HepG2 (cell line): ENCODE results near the gene ZDHHC14. TPM values are rescaled to one million over a fixed set of nuclear protein-coding genes. Genes with fewer than 3 reads are reported as not detected.

Experiments
- ATAC-seq: fragments of 200-7000 bp; cut with Tn5 transposase; 3 replicates; pipeline ENCODE4 v1.9.1; 2020; ENCODE audit warnings: mild to moderate bottlenecking, moderate library complexity
- BruUV-seq: library from RNA; stranded (reverse); fragments of 400-500 nt; replicated peaks from 2 replicates; lab custom pipeline; 2021; lab: Mats Ljungman, UMichigan
- CTCF ChIA-PET: fragments of 300-600 bp; formaldehyde crosslinking; extraction: SDS; loops from one replicate; lab custom pipeline; 2021; ENCODE audit warnings: low total read pairs, inconsistent platforms, low intra/inter-chr PET ratio; lab: Yijun Ruan, JAX
- POLR2A ChIA-PET: fragments of 350-600 bp; sonication (Branson Sonifier 250); formaldehyde crosslinking; loops from one replicate; lab custom pipeline; 2020; ENCODE audit warnings: antibody characterized with exemption, inconsistent platforms; lab: Yijun Ruan, JAX
- DNase-seq: peaks from one replicate; pipeline ENCODE4 v3.0.0-alpha.2; 2015; ENCODE audit warnings: low spot score
- FAIRE-seq: peaks from 3 replicates; lab custom pipeline; 2011; peaks lifted over from hg19 to GRCh38; lab: Jason Lieb, UNC
- H2AFZ ChIP-seq: one replicate; pipeline ENCODE4 v1.6.1; 2011; ENCODE audit warnings: low read length, inconsistent platforms
- H3K27ac ChIP-seq: fragments of 300-600 bp; 3 replicates; pipeline ENCODE4 v1.8.0; 2011; ENCODE audit warnings: mixed run types, mild to moderate bottlenecking, mixed read lengths, low read length, inconsistent platforms; ENCODE audit not compliant: insufficient read depth; ENCODE audit errors: extremely low read length
- H3K27me3 ChIP-seq, 2 experiments: fragments of 200-600 bp in 1 of 2; 2 replicates in 1 of 2; 3 replicates in 1 of 2; pipeline versions ENCODE4 v1.6.0 to v1.8.0; 2011; ENCODE audit warnings: low read length in 2 of 2, mild to moderate bottlenecking in 2 of 2, moderate library complexity in 2 of 2, inconsistent platforms in 1 of 2; ENCODE audit not compliant: insufficient read depth in 2 of 2, control insufficient read depth in 1 of 2
- H3K36me3 ChIP-seq, 2 experiments: fragments of 200-600 bp in 1 of 2; replicated peaks in 1 of 2; 2 replicates in 1 of 2; 3 replicates in 1 of 2; pipeline versions ENCODE4 v1.5.1 to v1.8.0; 2011; ENCODE audit warnings: low read length in 2 of 2, inconsistent platforms in 1 of 2; ENCODE audit not compliant: insufficient read depth in 2 of 2, control insufficient read depth in 1 of 2
- H3K4me1 ChIP-seq: 2 replicates; pipeline ENCODE4 v1.5.1; 2012; ENCODE audit warnings: low read length, inconsistent platforms; ENCODE audit not compliant: insufficient read depth
- H3K4me2 ChIP-seq: 2 replicates; pipeline ENCODE4 v1.6.0; 2011; ENCODE audit warnings: low read depth, low read length, inconsistent platforms
- H3K4me3 ChIP-seq, 3 experiments: fragments of 200-600 bp in 1 of 3; sonication (generic), shearing (Covaris generic) in 1 of 3; replicated peaks in 1 of 3; 2 replicates each; pipeline ENCODE4 v1.5.1; 2011 to 2016; ENCODE audit warnings: low read length in 3 of 3, inconsistent platforms in 2 of 3, low read depth in 2 of 3, mild to moderate bottlenecking in 2 of 3, control low read depth in 1 of 3, mixed read lengths in 1 of 3; ENCODE audit not compliant: insufficient read depth in 1 of 3
- H3K79me2 ChIP-seq: one replicate; pipeline ENCODE4 v1.6.1; 2011; ENCODE audit warnings: low read length, inconsistent platforms; ENCODE audit not compliant: insufficient read depth
- H3K9ac ChIP-seq: 2 replicates; pipeline ENCODE4 v1.6.0; 2011; ENCODE audit warnings: mild to moderate bottlenecking, low read depth, low read length, inconsistent platforms; ENCODE audit not compliant: insufficient read depth
- H3K9me3 ChIP-seq: 2 replicates; pipeline ENCODE4 v1.5.1; 2012; ENCODE audit warnings: mild to moderate bottlenecking, low read length
- H4K20me1 ChIP-seq: 2 replicates; pipeline ENCODE4 v1.6.0; 2011; ENCODE audit warnings: inconsistent platforms, mild to moderate bottlenecking, low read length, moderate library complexity; ENCODE audit not compliant: insufficient read depth
- HNRNPH1 ChIP-seq: fragments of 200-400 bp; formaldehyde crosslinking; optimal IDR thresholded peaks from 2 replicates; pipeline ENCODE3; 2017; ENCODE audit warnings: mild to moderate bottlenecking, low read depth, low read length
- IKZF1 ChIP-seq: fragments of 450-650 bp; IDR thresholded peaks from 2 replicates; pipeline ENCODE4 v1.7.1; 2016
- JUN ChIP-seq: sonication (generic); formaldehyde crosslinking; IDR thresholded peaks from 2 replicates; pipeline ENCODE4 v1.4.0; 2020; ENCODE audit warnings: mild to moderate bottlenecking, missing genetic modification reagents
- RBM39 ChIP-seq: fragments of 200-400 bp; formaldehyde crosslinking; IDR thresholded peaks from one replicate; pipeline ENCODE4 v1.6.1; 2018; ENCODE audit warnings: antibody characterized with exemption, mild to moderate bottlenecking, low read depth, low read length; ENCODE audit not compliant: poor library complexity, severe bottlenecking
- SKI ChIP-seq: fragments of 450-650 bp; IDR thresholded peaks from one replicate; pipeline ENCODE4 v1.6.1; 2018; ENCODE audit warnings: mild to moderate bottlenecking; ENCODE audit not compliant: partially characterized antibody
- TOPORS ChIP-seq: sonication (generic); formaldehyde crosslinking; IDR thresholded peaks from 2 replicates; pipeline ENCODE4 v1.8.0; 2023; ENCODE audit warnings: mild to moderate bottlenecking, missing genetic modification reagents
- ZNF451 ChIP-seq: sonication (generic); formaldehyde crosslinking; IDR thresholded peaks from 2 replicates; pipeline ENCODE4 v1.5.0; 2020; ENCODE audit warnings: mild to moderate bottlenecking, missing genetic modification reagents
- ZNF776 ChIP-seq: sonication (generic); formaldehyde crosslinking; IDR thresholded peaks from 2 replicates; pipeline ENCODE4 v1.4.0; 2020; ENCODE audit warnings: mild to moderate bottlenecking, missing genetic modification reagents
- WGBS: methylation state at CpG from one replicate; pipeline ENCODE4 v1.1.6; 2017; ENCODE audit warnings: low lambda C conversion rate; 5-methylcytosine and 5-hydroxymethylcytosine counted together
- in situ Hi-C: cut with HindIII; loops from 2 replicates; pipeline ENCODE4 v1.10.0; 2017; ENCODE audit warnings: low pct_unique_long_range_greater_than_20kb; ENCODE audit not compliant: extremely low pct_ligation_motif_present
- intact Hi-C: fragments of 100-400 bp; cut with micrococcal nuclease; formaldehyde crosslinking; loops from one replicate; pipeline ENCODE4 v1.10.0; 2022; ENCODE audit not compliant: unreplicated experiment
- polyA plus RNA-seq, 8 experiments: library from polyadenylated mRNA; depleted of rRNA in 3 of 8; stranded (reverse) in 7 of 8; unstranded in 1 of 8; fragments of >200 nt; fragmentation: Illumina TruSeq in 4 of 8; extraction: Trizol in 4 of 8; gene quantifications; 2 replicates each; pipeline versions ENCODE4 v1.2.1 to v1.2.3, GENCODE V29; 2011 to 2016; ENCODE audit warnings: low read depth in 4 of 8, missing spikeins in 1 of 8, mixed read lengths in 1 of 8; ENCODE audit not compliant: insufficient read depth in 1 of 8
- total RNA-seq, 5 experiments: library from RNA; depleted of rRNA; stranded (reverse); fragments of >200 nt; fragmentation: Illumina TruSeq; extraction: Trizol; gene quantifications; 2 replicates each; pipeline ENCODE4 v1.2.3, GENCODE V29; 2016; ENCODE audit warnings: low read depth in 1 of 5

ZDHHC14 gene
- total and polyA plus RNA-seq, 2 of the 13 experiments (the other 11 are each of a cell fraction or from before 2014, with no cell fraction given): 3.7 to 9.5 TPM

- CTCF ChIA-PET: no interaction called here
- peaks cover 14% of the 10 kb centered on the region for H3K4me1 ChIP-seq
- H3K4me3 ChIP-seq: no peak overlapping the region
- H3K27me3 ChIP-seq: peaks cover 4 to 68% of the 10 kb centered on the region in 2 experiments; a peak in 3 of 5 replicates
- TF ChIP-seq SKI: no peak
- TF ChIP-seq IKZF1: no peak
- TF ChIP-seq JUN: no peak
- TF ChIP-seq RBM39: no peak
- TF ChIP-seq ZNF776 (CRISPR knock-in tag): no peak
- TF ChIP-seq HNRNPH1: no peak
- TF ChIP-seq TOPORS (CRISPR knock-in tag): no peak
- FAIRE-seq (no peak), ATAC-seq (0 out of 3 replicates have a peak, but pooled peaks have one; percentile 17), DNase-seq (no peak)
- BruUV-seq: no TSS peak
- H4K20me1 ChIP-seq: no peaks in the 10 kb centered on the region
- no peak overlapping the region for H3K9ac ChIP-seq
- no peaks in the 10 kb centered on the region for H3K79me2 ChIP-seq
- 16% methylated on average over 6 of the region's 7 CpGs for WGBS
- H3K36me3 ChIP-seq: no peaks in the 10 kb centered on the region
- no peaks in the 10 kb centered on the region for H3K9me3 ChIP-seq
- no peak overlapping the region for H3K4me2 ChIP-seq
- no peak overlapping the region for H3K27ac ChIP-seq
- in situ Hi-C loops: no loop called here
- POLR2A ChIA-PET: no interaction called here
- intact Hi-C loops: no loop called here
- no peak overlapping the region for H2AFZ ChIP-seq
Measured at GRCh38 chr6:157708933-157709332, 327.9 kb downstream of the ZDHHC14 start.

GRCh38 chr6:157709555-157709954, 328.6 kb downstream of the ZDHHC14 start:
- peaks cover 4 to 68% of the 10 kb centered on the region in 2 experiments; a peak in 3 of 5 replicates for H3K27me3 ChIP-seq
- no peaks in the 10 kb centered on the region for H4K20me1 ChIP-seq
- DNase-seq (no peak), FAIRE-seq (no peak), ATAC-seq (no peak)
- WGBS: 38% methylated on average over 7 of the region's 7 CpGs
- no peak overlapping the region for H2AFZ ChIP-seq
- H3K4me1 ChIP-seq: peaks cover 14% of the 10 kb centered on the region
- ChIA-PET CTCF (no interaction called here), POLR2A (no interaction called here)
- H3K79me2 ChIP-seq: no peaks in the 10 kb centered on the region
- no peak overlapping the region for H3K27ac ChIP-seq
- intact Hi-C loops: no loop called here
- no peak overlapping the region for H3K9ac ChIP-seq
- in situ Hi-C loops: no loop called here
- BruUV-seq: no TSS peak
- no peak for TF ChIP-seq ZNF451 (CRISPR knock-in tag)
- no peak overlapping the region for H3K4me3 ChIP-seq
- H3K36me3 ChIP-seq: no peaks in the 10 kb centered on the region
- H3K9me3 ChIP-seq: no peaks in the 10 kb centered on the region
- no peak overlapping the region for H3K4me2 ChIP-seq
